Epithelial cell of proximal tubule (primary cell): ENCODE measurements around the gene UGCG. TPM values are rescaled to one million over a fixed set of nuclear protein-coding genes. Genes with fewer than 3 reads are reported as not detected.
"Not testable (repeated sequence)": the region's sequence is repeated elsewhere in the genome, so short reads cannot be mapped to it uniquely, and the experiment has no call there.

Source experiments
- DNase-seq: peaks from one replicate; pipeline ENCODE4 v3.0.0-alpha.2; 2011; ENCODE audit warnings: low read depth
- H3K4me3 ChIP-seq: 2 replicates; pipeline ENCODE4 v1.5.1; 2011; ENCODE audit warnings: low read depth, mild to moderate bottlenecking, low read length
- total RNA-seq: library from RNA; depleted of rRNA; stranded (reverse); fragments of >200 nt; gene quantifications from 2 replicates; pipeline ENCODE4 v1.2.3, GENCODE V29; 2015
- TF ChIP-seq, protein P1 (sequence below): conservative IDR thresholded peaks from 2 replicates; pipeline ENCODE4 v1.5.1; 2012; ENCODE audit warnings: low read depth, mild to moderate bottlenecking, low read length

The UGCG gene
- total RNA-seq, 1 donor from 2014 or later, result 288 TPM

DNA sequence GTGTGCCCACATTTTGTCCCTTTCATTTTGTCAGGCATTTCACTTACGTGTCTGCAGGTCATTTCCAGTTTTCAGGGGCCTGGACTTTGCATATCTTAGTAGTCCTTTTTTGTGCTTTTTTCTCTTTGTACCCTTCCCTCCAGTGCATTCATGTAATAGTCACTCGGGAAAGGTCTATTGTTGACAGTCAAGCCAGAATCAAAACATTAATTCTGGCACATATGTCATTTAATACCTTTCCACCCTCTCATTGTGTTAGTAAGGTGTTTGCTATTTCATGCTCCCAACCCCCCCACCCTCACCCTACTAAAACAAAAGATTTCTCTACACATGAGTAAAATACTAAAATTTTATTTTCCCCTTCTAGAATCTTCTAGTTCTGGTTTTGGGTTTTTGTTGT is 42.7 kb downstream of the UGCG start:
- no peak overlapping the region for H3K4me3 ChIP-seq
- no peak for DNase-seq
- TF ChIP-seq, protein P1, sequence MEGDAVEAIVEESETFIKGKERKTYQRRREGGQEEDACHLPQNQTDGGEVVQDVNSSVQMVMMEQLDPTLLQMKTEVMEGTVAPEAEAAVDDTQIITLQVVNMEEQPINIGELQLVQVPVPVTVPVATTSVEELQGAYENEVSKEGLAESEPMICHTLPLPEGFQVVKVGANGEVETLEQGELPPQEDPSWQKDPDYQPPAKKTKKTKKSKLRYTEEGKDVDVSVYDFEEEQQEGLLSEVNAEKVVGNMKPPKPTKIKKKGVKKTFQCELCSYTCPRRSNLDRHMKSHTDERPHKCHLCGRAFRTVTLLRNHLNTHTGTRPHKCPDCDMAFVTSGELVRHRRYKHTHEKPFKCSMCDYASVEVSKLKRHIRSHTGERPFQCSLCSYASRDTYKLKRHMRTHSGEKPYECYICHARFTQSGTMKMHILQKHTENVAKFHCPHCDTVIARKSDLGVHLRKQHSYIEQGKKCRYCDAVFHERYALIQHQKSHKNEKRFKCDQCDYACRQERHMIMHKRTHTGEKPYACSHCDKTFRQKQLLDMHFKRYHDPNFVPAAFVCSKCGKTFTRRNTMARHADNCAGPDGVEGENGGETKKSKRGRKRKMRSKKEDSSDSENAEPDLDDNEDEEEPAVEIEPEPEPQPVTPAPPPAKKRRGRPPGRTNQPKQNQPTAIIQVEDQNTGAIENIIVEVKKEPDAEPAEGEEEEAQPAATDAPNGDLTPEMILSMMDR, result no peak

DNA sequence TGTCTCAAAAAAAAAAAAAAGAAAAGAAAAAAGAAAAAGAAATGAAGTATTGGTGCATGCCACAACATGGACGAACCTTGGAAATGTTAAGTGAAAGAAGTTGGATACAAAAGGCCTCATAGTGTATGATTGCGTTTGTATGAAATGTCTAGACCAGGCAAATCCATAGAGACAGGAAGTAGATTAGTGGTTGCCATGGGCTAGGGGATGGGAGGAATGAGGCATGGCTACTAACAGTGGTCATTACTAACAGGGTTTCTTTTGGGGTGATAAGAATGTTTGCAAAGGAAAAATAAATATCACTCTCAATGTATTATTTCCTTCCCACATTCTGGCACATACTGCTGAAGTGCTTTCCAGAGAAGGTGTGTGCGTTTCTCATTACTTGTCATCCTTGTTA is 44.1 kb downstream of the UGCG start:
- no peak overlapping the region for H3K4me3 ChIP-seq
- no peak for DNase-seq
- TF ChIP-seq, protein P1, result no peak

DNA sequence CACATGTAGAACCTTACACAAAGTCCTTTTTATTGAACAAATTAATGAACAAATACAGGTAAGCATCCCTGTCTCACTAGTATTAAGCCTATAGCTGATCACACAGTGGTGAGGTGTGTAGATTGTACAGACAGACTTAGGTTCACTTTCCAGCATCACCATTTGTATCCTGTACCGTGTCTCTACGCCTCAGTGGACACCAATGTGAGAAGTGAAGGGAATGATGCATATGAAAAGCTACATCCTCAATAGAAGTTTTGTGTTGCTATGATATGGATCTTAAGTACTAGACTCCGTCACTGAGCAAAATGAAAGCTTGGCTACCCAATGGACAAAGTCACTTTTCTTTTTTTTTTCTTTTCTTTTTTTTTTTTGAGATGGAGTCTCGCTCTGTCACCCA is 46.6 kb downstream of the UGCG start:
- TF ChIP-seq, protein P1, result no peak
- no peak for DNase-seq
- H3K4me3 ChIP-seq, result no peak overlapping the region

DNA sequence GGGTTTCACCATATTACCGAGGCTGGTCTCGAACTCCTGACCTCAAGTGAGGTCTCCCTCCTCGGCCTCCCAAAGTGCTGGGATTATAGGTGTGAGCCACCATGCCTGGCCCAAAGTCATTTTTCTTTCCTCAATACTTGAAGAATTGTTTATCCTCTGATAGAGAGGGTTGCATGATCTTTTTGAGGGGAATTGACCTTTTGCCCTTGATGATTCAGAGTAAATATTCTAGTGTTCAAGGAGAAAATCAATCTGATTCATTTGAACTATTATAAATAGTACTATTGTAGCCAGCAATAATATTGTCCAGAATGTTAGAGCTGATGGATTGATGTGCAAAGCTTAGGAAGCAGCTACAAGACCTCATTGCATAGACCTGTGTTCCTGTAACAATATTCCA is 47.1 kb downstream of the UGCG start:
- TF ChIP-seq, protein P1, result no peak
- no peak for DNase-seq
- H3K4me3 ChIP-seq, result no peak overlapping the region

DNA sequence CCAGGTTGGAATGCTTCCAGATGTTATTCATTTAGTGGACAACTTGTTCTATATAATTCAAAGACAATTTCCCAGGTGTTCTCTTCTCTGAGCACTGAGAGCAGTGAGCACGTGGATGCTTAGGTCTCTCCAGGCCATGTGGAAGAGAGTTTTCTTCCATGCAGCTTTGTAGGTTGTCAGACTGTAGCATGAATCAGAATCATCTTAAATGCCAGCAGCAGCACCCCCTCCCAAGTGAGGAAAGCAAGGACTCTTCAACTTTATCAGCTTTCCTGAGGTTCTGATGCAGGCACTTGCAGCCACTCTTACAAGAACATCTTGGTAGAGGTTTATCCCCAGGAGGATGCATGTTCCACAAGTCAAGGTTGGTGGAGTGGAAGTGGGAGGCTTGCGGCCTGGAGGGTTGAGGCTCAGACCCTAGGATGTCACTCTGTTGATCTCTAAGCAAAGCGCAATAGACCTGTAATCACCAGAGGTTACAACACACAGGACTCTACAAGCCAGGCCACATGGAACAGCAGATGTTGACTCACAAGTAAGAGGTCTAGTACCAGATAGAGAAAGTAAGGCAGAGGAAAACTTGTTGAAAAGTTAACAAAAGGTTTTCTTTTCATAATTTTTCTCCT is 47.7 kb downstream of the UGCG start:
- no peak for DNase-seq
- H3K4me3 ChIP-seq, result no peak overlapping the region
- TF ChIP-seq, protein P1, result no peak

DNA sequence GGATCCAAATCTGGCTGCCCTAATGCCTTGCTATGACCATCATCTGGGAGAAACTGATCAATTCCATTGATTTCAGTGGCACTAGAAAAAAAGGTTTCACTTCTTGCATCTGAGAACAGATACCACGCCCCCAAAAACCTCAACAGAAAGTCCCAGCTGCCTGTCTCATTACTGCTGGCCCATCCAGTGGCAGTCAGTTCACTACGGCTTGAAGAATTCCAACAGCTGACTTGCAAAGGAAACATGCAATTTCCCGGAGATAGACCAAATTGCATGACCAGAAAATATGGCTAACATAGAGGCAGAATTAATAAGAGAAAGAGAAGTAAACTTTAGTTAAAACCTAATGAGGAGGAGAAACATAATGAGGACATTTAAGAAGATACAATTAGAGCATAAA is 48.6 kb downstream of the UGCG start:
- no peak overlapping the region for H3K4me3 ChIP-seq
- TF ChIP-seq, protein P1, result no peak
- no peak for DNase-seq

DNA sequence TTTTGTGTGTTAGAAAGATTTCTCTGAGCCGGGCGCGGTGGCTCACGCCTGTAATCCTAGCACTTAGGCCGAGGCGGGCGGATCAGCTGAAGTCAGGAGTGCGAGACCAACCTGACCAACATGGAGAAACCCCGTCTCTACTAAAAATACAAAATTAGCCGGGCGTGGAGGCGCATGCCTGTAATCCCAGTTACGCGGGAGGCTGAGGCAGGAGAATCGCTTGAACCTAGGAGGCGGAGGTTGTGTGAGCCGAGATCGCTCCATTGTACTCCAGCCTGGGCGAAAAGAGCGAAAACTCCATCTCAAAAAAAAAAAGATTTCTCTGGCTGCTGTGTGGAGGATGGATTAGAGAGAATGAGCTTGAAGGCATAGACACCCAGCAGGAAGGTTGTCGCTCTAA is 51.5 kb downstream of the UGCG start:
- H3K4me3 ChIP-seq, DNase-seq: not testable (repeated sequence)
